GM15510 (cell line): ENCODE results near the gene NEGR1.

Experiments used
- POLR2A ChIP-seq: IDR thresholded peaks from 3 replicates; pipeline ENCODE4 v1.6.1; 2011; ENCODE audit warnings: borderline replicate concordance; ENCODE audit not compliant: insufficient read length; ENCODE audit errors: extremely low read depth

The NEGR1 gene

GRCh38 chr1:71638081-71638766, 644.1 kb downstream of the NEGR1 start:
- TF ChIP-seq POLR2A, result no peak

- no peak for TF ChIP-seq POLR2A
Measured at GRCh38 chr1:71635568-71635967, 646.8 kb downstream of the NEGR1 start.

- no peak for TF ChIP-seq POLR2A
Measured at GRCh38 chr1:71634159-71634558, 648.2 kb downstream of the NEGR1 start.

- no peak for TF ChIP-seq POLR2A
Measured at GRCh38 chr1:71630073-71630472, 652.3 kb downstream of the NEGR1 start.

GRCh38 chr1:71625004-71625403, 657.3 kb downstream of the NEGR1 start:
- TF ChIP-seq POLR2A, result no peak

- no peak for TF ChIP-seq POLR2A
Measured at GRCh38 chr1:71623888-71624287, 658.5 kb downstream of the NEGR1 start.

GRCh38 chr1:71621785-71622184, 660.6 kb downstream of the NEGR1 start:
- TF ChIP-seq POLR2A, result no peak

GRCh38 chr1:71618766-71619530, 663.4 kb downstream of the NEGR1 start:
- TF ChIP-seq POLR2A, result no peak

- TF ChIP-seq POLR2A, result no peak
Measured at GRCh38 chr1:71618191-71618590, 664.1 kb downstream of the NEGR1 start.

GRCh38 chr1:71610476-71610875, 671.9 kb downstream of the NEGR1 start:
- TF ChIP-seq POLR2A, result no peak

- no peak for TF ChIP-seq POLR2A
Measured at GRCh38 chr1:71603044-71603776, 679.1 kb downstream of the NEGR1 start.

GRCh38 chr1:71600023-71600422, 682.3 kb downstream of the NEGR1 start:
- no peak for TF ChIP-seq POLR2A

GRCh38 chr1:71599306-71599705, 683.0 kb downstream of the NEGR1 start:
- TF ChIP-seq POLR2A, result no peak

GRCh38 chr1:71593523-71593922, 688.8 kb downstream of the NEGR1 start:
- TF ChIP-seq POLR2A, result no peak

- no peak for TF ChIP-seq POLR2A
Measured at GRCh38 chr1:71592646-71593274, 689.6 kb downstream of the NEGR1 start.
